HG02943 (cell line): ENCODE data around the gene EPHA3.

Source experiments
- ATAC-seq: cut with Tn5 transposase; IDR thresholded peaks from one replicate; pipeline ENCODE4 v1.9.1; 2021; ENCODE audit warnings: mild to moderate bottlenecking, low read depth, moderate library complexity; ENCODE audit not compliant: unreplicated experiment

The EPHA3 gene

DNA sequence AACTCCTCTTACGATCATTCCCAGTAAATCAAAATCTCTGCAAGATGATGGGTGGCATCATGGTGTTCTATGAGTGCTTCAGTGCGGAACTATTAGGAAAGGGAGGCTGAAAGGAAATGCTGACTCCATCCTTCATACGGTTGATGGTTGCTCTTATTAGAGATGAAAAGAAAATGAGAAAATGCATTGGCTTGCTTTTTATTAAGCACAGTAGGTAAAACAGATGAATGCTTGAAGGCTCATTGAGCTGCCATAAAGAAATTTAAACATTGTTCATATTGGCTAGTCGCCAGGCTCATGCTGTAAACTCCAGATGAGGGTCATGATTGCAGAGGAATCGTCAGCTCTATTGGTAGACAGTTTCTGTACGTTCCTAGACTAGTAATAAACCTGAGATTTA is 115.8 kb downstream of the EPHA3 start:
- ATAC-seq, result no peak

DNA sequence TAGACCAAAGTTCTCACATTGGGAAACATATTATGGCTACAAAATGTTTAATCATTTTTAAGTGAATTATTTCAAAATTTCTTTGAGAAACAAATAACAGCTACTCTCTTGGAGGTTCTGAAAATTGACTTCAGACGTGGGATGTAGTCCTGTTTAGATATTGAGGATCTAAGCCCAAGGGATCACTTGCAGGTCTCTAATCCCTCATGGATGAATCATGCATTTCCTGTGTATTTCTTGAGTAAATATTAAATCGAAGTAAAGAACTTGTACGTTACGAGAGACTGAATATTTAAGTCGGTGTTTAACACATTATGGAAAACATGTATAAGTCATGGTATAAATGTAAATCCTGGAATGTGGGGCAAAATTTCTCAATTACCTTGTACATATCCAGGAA is 119.8 kb downstream of the EPHA3 start:
- ATAC-seq, result no peak

DNA sequence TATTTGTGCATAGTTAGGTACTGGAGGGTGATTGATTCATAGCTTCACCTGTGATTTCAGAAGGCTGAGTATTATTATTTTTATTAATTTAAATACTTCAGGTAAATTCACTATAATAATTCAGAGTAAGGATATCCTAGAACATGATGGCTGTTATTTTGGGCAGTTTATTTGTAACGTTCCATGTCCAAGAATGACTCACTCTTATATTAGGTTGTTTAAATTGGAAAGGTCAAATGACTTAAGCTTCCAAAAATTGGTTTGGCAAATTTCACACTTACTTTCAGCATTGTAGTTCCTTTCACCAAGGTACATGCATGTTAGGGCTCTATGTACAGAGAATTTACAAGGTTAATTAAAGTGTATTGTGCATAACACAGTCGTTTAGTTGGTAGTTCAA is 120.2 kb downstream of the EPHA3 start:
- no peak for ATAC-seq

DNA sequence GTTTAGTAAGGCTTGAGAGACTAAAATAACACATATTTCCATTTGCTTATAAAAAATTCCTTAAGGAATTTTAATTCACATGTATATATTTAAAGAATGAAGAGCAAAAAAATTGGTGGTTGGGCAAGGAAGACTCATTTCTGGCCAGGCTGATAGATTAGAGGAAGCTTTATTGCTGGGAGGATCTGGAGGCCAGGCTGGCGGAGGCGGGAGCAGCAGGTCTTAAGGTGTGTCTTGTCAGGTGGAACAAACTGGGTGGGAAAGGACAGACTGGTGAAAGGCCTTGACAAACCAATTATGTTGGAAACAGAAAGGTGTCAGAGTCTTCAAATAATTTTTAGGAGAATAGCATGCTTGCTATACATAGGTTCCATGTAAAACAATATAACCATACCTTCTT is 124.7 kb downstream of the EPHA3 start:
- no peak for ATAC-seq

DNA sequence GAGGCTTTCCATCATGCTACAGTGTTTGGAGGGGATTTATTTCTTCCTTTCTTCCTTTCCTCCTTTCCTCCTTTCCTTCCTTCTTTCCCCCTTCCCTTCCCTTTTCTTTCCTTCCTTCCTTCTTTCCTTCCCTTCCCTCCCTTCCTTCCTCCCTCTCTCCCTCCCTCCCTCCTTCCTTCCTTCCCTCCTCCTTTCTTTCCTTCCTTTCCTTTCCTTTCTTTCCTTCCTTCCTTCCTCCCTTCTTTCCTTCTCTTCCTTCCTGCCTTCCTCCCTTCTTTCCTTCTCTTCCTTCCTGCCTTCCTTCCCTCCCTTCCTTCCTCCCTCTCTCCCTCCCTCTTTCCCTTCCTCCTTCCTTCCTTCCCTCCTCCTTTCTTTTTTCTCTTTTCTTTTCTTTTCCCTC is 127.2 kb downstream of the EPHA3 start:
- ATAC-seq, result no peak

DNA sequence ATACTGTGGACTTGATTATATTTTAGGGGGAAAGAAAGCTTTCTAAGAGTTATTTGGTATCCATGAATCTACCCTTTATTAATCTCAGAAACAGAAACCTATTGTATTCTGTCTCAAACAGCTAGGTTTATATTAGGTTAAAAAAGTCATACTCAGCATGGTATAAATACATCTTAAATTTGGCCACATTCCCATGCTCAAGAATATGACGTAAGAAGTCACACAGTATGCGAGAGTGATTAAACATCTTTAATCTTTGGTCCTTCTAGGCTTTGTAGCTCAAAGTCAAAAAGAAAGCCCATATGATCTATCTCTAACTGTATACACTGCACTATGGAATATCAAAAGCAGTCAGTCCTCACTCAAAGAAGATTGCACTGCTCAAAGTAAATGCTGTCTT is 131.4 kb downstream of the EPHA3 start:
- ATAC-seq, result no peak

DNA sequence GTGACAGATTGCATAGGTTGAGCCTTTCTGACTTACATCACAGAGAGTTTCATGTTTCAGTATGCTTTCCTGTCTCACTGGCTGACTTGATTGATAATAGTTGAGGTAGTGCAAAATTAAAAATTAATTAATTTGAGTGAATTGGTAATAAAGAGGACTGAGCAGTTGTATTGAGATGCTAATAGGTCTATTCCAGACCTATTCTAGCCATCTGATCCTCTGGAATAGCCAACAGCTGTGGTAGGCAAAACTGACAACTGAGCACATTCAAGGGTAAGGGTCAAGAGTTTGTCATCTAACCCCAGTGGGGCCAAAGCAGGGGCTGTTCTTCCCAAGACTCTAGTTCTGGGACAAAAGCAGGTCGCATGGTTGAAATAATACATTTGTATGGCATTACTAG is 132.4 kb downstream of the EPHA3 start:
- no peak for ATAC-seq

DNA sequence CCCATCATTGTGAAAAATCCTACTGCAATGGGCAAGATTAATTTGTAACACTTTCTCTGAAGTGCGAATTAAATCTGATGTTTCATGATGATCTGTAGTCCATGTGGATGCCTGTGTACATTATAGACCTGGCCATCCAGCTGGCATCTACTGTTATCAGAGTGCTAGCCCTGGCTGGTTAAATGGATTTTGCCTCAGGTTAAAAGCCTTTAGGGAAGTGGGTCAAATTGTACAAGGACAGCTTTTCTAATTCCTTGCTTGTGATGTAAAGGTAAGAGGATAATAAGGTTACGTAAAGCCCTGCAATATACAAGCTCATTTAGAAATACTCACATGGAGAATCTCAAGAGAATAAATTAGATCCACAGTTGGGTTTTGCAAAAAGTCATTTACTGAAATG is 138.2 kb downstream of the EPHA3 start:
- ATAC-seq, result no peak

DNA sequence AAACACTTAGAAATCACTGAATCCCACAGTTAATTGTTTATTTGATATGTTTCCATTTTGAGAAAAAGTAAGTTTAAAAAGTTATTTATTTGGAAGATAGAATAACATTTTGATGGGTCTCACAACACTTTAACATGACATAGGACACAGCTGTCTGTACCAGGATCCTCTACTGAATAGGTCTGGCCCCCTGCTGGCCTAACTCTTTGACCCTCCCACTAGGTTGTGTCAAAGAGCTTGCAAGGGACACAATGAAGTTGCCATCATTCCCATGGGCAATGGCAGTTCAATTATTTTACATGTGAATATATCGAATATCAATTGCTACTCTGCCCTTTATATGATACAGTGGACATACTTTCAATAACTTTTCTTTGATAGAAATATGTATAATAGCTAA is 138.9 kb downstream of the EPHA3 start:
- ATAC-seq, result no peak

DNA sequence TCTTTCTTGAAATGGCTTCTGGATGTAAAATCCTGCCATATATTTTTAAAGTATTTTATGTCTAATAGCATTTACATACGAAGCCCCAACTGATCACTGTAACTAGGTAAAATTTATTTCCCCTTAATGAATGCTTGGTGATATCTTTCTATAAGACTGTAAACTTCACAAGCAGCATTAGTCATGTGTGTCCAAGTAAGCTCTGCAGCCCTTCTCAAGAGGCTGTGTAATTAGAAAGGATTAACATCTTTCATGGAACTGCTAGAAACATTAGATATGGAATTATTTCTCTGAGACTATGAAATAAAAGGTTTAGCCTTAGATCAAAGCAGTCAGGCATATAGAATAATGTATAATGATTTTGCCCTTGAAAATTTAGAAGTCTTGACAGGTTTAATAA is 143.3 kb downstream of the EPHA3 start:
- no peak for ATAC-seq

DNA sequence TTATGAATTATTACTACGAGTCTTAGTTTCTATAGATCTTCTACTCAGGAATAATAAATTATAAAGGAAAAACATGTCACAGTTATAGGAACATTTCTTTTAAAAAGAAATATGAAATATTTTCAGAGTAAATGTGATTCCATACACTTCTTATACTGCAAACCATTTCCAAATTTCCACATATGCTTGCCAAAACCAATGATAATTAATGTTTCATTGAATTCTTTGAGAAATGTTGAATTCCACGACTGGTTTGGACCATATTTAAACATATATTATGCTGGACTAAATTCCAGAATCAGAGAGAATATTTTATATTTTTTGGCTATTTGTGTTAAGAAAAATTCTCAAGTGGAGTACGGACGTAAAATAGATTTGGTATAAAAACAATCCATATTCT is 144.6 kb downstream of the EPHA3 start:
- ATAC-seq, result no peak

DNA sequence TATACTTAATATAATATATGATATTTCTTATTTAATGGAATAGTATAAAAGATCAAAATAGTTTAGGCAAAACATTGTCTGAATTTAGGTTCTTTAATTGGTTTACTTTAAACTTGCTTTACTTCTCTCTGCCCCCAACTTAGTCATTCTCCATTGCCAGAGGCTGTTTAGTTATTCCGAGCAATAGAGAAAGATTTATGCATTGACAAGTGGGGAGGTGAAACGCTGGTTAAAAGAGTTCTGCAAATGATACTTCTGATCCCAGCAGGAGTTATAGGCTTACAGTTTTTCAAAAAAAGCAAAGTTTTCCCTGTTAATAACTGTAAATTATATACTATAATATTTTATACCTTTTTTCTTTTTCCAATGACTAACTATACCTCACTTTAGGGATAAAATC is 145.4 kb downstream of the EPHA3 start:
- no peak for ATAC-seq

DNA sequence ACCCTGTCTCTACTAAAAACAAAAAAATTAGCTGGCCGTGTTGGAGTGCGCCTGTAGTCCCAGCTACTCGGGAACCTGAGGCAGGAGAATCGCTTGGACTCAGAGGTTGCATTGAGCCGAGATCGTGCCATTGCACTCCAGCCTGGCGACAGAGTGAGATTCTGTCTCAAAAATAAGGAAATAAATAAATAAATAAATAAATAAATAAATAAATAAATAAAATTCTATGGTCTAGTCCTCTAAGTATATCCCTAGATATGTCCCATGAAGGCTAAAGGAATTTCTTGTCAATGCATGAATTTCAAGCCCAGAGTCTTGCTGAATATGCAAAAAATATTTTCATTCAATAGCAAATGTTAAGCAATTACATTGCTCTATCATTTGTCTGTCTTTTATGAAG is 149.0 kb downstream of the EPHA3 start:
- no peak for ATAC-seq

DNA sequence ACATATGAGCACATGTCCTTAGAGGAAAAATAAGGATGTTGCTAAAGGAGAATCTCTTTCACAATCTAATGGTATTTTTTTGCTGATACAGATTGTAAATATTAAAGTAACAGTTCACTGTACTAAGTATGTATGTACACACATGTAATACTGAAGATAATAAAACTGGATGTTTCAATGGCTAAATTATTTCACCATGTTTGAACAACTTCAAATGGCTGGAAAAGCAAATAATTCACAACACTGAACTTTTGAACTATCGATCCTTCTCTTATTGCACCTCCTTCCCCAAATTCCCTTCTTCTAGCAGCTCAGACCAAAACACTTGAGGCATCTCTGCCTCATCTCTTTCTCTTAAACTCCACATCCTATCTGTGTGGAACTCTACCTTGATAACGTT is 149.5 kb downstream of the EPHA3 start:
- ATAC-seq, result no peak

DNA sequence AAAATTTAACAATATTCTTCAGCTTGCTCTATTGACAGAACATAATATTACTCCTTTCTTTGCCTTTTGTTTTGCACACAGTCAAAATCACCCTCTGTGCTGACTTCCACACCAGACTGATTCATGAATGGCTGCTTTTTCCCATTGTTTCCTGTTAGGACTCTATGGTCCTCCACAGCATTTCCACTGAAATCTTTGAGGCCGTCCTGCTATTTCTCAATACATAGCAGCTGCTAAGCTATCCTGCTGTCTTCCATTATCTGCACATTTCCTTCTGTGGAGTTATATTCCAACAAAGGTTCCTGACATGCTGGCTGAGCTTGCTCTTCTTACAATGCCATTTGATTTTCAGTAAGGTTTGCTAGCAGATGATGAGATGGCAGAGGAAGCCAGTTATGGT is 153.3 kb downstream of the EPHA3 start:
- ATAC-seq, result no peak

DNA sequence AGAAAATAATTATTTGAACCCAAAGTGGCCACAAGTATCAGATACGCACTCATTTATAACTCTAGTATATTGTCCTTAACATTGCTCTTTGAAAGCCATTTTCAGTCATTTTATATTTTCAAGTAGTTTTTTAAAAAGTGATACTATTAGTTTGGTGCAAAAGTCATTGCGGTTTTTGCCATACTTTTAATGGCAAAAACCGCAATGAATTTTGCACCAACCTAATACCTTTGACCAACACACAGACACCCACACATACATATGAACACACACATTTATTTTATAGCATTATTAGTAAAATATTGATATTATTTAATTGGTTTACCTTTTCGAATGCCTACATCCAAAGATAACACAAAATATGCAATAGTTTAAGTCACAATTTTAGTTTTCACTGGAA is 154.3 kb downstream of the EPHA3 start:
- ATAC-seq, result no peak

DNA sequence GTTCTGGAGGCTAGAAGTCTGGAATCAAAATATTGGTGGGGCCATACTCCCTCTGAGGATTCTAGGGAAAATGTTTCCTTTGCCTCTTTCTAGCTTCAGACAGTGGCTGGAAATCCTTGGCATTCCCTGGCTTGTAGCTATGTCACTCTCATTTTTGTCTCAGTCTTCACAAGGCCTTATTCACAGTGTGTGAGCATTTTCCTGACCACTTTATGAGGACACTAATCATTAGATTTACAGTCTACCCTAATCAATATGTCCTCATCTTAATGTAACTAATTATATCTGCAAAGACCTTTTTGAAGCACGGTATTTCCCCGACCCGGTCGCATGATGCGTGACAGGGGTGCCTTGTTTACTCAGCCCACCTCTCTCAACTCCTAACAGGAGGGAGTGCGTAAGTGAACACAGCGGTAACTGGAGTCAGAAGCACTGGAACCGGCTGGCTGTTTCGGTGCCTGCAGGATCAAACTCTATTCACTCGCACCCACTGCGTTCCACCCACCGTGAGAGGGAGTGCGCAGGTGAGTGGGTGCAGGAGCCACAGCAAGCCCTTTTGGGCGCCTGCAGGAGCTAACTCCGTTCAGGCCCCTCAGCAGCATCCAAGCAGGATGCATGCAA is 155.0 kb downstream of the EPHA3 start:
- ATAC-seq, result no peak

DNA sequence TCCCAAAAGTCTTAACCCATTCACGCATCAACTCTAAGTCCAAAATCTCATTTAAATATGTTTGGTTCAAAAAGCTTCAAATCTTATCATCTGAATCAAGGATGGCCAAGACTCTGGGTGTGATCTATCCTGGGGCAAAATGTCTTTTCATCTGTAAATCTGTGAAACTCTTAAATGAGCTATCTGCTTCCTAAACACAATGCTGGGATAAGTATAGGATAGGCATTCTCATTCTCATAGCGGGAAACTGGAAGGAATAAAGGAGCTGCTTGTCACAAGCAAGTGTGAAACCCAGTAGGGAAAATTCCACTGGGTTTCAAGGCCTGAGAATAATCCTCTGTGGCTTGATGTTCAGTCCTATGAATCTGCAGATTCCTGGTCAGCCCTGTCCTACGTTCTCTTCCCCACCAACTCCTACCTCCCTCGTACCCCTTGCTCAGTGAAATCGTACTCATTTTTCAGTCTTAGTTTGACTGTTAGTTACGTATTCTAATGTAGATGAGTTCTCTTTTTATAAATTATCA is 156.7 kb downstream of the EPHA3 start:
- ATAC-seq, result no peak

DNA sequence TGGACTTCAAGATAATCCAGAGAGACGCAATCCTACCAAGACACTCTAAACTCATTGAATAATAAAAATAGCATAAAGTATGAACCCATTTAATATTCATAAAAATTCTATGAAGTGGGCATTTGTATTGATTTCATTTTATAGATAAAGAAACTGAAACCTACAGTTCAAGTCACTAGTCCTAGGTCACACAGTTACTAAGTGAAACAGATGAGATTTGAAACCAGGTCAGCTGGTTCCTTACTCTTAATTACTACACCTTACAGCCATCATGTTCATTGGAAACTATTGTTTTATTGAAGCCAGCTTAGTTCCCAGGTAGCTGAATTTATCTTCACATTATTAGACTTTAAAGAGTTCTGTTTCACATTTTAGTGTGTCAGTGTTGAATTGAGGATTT is 158.7 kb downstream of the EPHA3 start:
- no peak for ATAC-seq

DNA sequence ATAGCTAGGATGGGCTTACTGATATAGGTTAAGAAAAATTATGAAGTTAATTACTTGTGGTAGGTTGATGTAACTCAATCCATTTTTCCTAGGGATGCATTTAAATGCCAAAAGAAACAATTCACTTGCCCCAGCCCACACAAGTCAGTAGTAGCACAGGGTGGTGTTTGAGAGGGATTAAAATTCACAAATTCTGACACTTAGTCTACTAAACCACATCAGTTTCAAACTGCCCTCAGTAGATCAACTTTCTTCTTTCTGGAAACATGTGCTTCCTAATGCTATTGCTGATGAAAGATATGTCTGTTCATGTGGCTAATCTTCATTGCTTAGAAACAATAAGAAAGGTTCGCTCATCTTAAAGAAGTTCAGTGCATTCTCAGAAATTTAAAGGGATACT is 160.6 kb downstream of the EPHA3 start:
- no peak for ATAC-seq

DNA sequence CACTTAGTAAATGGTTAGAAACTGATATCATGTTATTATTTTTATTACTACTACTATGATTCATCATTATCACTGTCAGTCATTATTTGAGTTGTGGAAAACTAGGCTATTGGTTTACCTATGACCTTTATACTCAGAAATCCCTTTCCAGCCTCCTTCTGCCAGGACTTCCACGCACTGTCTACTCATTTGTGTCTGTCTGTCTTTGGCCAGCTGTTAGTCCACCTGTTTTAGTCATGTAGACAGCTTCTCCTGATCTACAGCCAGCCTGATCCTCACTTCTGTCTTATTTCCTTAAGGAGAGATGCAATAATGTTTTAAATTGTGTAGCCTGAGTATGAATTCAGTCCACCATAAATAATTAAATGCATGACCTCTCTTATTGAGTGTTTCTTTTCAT is 162.8 kb downstream of the EPHA3 start:
- ATAC-seq, result no peak

DNA sequence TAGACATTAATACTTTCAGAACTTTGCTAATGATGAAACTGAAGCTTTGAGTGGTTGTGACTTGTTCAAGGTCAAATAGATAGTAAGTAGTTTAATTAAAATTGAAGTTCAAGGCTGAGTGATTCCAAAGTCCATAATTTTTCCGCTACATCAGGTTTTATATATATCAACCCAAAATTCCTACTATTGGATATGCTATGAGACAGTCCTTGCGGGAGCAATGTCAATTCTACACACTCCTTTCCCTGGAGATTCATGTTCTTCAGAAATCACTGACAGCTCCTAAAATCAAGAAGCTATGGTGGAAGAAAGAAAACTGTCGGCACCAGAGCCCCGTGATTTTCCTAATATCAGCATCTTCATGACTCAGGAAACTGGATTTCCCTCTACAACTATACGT is 167.6 kb downstream of the EPHA3 start:
- no peak for ATAC-seq

DNA sequence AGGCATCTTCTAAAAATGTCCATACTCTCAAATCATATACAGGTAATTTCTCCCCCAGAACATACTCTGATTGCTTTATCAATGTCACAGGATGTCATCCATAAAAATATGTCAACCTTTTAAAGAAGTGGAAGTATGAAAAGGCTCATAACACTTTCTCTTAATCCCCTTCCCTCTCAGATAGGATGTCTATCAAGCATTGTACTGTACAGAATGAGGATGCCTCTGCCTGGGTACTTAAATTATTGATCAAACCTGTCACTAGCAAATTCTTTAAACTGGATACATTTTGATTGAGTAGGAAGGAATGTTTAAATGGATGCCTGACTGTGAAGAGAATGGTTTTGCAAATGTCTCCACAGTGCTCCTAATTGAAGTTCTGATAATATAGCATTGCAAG is 168.7 kb downstream of the EPHA3 start:
- ATAC-seq, result no peak
